Hepatocyte (in vitro differentiated cells): ENCODE data around the gene ST6GAL1. TPM values are rescaled to one million over a fixed set of nuclear protein-coding genes. Genes with fewer than 3 reads are reported as not detected.
A peak's percentile ranks its signal among the peaks of the same experiment; 100 is the strongest.

Source experiments
- DNase-seq: peaks from one replicate; pipeline ENCODE4 v3.0.0-alpha.2; 2016; ENCODE audit warnings: low spot score
- H2AFZ ChIP-seq: fragments of 200-600 bp; sonication (generic); 2 replicates; pipeline ENCODE4 v1.6.0; 2016; ENCODE audit warnings: antibody characterized with exemption, mild to moderate bottlenecking
- H3K27ac ChIP-seq: fragments of 200-600 bp; sonication (generic); 2 replicates; pipeline ENCODE4 v1.5.1; 2016; ENCODE audit warnings: mild to moderate bottlenecking
- H3K27me3 ChIP-seq: fragments of 200-600 bp; sonication (generic); 2 replicates; pipeline ENCODE4 v1.6.1; 2016
- H3K36me3 ChIP-seq: fragments of 200-600 bp; sonication (generic); replicated peaks from 2 replicates; pipeline ENCODE4 v1.5.1; 2016; ENCODE audit warnings: low read depth; ENCODE audit not compliant: insufficient read depth
- H3K4me1 ChIP-seq: fragments of 200-600 bp; sonication (generic); 2 replicates; pipeline ENCODE4 v1.5.1; 2016; ENCODE audit warnings: mild to moderate bottlenecking, moderate library complexity; ENCODE audit not compliant: insufficient read depth
- H3K4me2 ChIP-seq: fragments of 200-600 bp; sonication (generic); 2 replicates; pipeline ENCODE4 v1.6.0; 2016
- H3K4me3 ChIP-seq: fragments of 200-600 bp; sonication (generic); 2 replicates; pipeline ENCODE4 v1.5.1; 2016; ENCODE audit warnings: mild to moderate bottlenecking
- H3K79me2 ChIP-seq: fragments of 200-600 bp; sonication (generic); 2 replicates; pipeline ENCODE4 v1.6.0; 2017; ENCODE audit warnings: mild to moderate bottlenecking
- H3K9me2 ChIP-seq: fragments of 200-600 bp; sonication (generic); replicated peaks from 2 replicates; pipeline ENCODE4 v1.6.0; 2017; ENCODE audit warnings: mild to moderate bottlenecking; ENCODE audit not compliant: insufficient read depth
- H3K9me3 ChIP-seq: fragments of 200-600 bp; sonication (generic); 2 replicates; pipeline ENCODE4 v1.5.1; 2016; ENCODE audit warnings: low read depth, mild to moderate bottlenecking
- H4K20me1 ChIP-seq: fragments of 200-600 bp; sonication (generic); 2 replicates; pipeline ENCODE4 v1.6.0; 2016; ENCODE audit warnings: mild to moderate bottlenecking; ENCODE audit not compliant: insufficient read depth, poor library complexity, severe bottlenecking
- EZH2 ChIP-seq: fragments of 200-600 bp; sonication (generic); IDR thresholded peaks from 2 replicates; pipeline ENCODE4 v1.6.1; 2016; ENCODE audit warnings: antibody characterized with exemption, mild to moderate bottlenecking, borderline replicate concordance
- EZH2phosphoT487 ChIP-seq: fragments of 200-600 bp; sonication (generic); IDR thresholded peaks from one replicate; pipeline ENCODE4 v1.6.1; 2018; ENCODE audit warnings: antibody characterized with exemption, mild to moderate bottlenecking, low read depth, moderate library complexity; ENCODE audit not compliant: unreplicated experiment, severe bottlenecking
- WGBS: methylation state at CpG from one replicate; pipeline ENCODE4 v1.1.6; 2016; ENCODE audit warnings: low lambda C conversion rate; ENCODE audit errors: missing lambda C conversion rate; 5-methylcytosine and 5-hydroxymethylcytosine counted together
- polyA plus RNA-seq: library from polyadenylated mRNA; unstranded; fragments of >200 nt; fragmentation: Nextera tagmentation; extraction: Ambion mirVana; gene quantifications from 2 replicates; pipeline ENCODE4 v1.2.1, GENCODE V29; 2016
- total RNA-seq: library from RNA; depleted of rRNA; stranded (reverse); fragments of >200 nt; gene quantifications from 2 replicates; pipeline ENCODE4 v1.2.3, GENCODE V29; 2014
- TF ChIP-seq, protein P1 (sequence below): fragments of 200-600 bp; sonication (generic); IDR thresholded peaks from 2 replicates; pipeline ENCODE4 v1.5.1; 2016; ENCODE audit warnings: antibody characterized with exemption, mild to moderate bottlenecking; ENCODE audit not compliant: poor library complexity

The ST6GAL1 gene
- total and polyA plus RNA-seq, 2 experiments from 2014 or later: 57.5 to 109 TPM

DNA sequence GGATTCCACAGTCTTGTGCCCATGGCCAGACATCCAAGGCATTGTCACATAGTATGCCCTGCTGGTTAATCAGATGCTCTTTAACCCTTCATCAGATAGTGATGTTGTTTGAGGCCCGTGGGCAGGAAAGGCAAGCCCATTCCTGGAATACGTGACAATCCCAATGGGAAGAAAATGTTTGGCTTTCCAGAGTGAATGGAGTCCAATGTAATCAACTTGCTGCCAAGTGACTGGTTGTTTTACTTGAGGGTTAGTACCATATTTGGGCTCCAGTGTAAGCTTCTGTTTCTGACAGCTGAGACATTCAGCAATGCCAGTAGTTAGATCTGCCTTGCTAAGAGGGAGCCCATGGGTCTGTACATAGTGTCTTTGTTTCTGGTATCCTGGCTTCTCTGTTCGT is 177.7 kb downstream of the ST6GAL1 start:
- Histone ChIP-seq H3K27me3 (no peaks in the 10 kb centered on the region), H3K36me3 (no peaks in the 10 kb centered on the region), H3K9me3 (no peaks in the 10 kb centered on the region), H3K4me1 (no peaks in the 10 kb centered on the region), H4K20me1 (no peaks in the 10 kb centered on the region), H3K79me2 (no peaks in the 10 kb centered on the region), H3K4me3 (no peak overlapping the region), H2AFZ (no peak overlapping the region), H3K27ac (no peak overlapping the region), H3K9me2 (no peaks in the 10 kb centered on the region), H3K4me2 (no peak overlapping the region)
- no peak for DNase-seq
- TF ChIP-seq, protein P1, sequence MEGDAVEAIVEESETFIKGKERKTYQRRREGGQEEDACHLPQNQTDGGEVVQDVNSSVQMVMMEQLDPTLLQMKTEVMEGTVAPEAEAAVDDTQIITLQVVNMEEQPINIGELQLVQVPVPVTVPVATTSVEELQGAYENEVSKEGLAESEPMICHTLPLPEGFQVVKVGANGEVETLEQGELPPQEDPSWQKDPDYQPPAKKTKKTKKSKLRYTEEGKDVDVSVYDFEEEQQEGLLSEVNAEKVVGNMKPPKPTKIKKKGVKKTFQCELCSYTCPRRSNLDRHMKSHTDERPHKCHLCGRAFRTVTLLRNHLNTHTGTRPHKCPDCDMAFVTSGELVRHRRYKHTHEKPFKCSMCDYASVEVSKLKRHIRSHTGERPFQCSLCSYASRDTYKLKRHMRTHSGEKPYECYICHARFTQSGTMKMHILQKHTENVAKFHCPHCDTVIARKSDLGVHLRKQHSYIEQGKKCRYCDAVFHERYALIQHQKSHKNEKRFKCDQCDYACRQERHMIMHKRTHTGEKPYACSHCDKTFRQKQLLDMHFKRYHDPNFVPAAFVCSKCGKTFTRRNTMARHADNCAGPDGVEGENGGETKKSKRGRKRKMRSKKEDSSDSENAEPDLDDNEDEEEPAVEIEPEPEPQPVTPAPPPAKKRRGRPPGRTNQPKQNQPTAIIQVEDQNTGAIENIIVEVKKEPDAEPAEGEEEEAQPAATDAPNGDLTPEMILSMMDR: no peak
- no peak for TF ChIP-seq EZH2phosphoT487
- TF ChIP-seq EZH2: no peak
- WGBS: 85% methylated on average over 3 of the region's 3 CpGs

DNA sequence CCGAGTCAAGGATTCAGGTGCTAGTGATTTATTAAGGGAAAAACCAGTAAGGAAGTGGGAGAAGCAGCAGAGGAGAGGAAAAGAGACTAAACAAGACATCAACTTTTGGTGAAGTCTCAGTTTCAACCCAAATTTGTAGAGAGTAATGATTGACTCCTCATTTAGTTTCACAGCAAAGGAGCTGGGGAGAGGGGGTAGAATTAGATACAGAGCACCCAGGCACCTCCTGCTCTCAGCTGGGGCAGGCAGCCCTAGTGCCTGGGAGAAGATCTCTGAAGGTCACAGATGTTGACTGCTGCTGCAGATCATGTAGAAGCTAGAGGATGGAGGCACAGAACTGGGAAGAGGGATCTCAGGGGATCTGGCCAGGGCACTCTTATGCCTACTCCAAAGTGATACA is 179.8 kb downstream of the ST6GAL1 start:
- Histone ChIP-seq H3K27ac (no peak overlapping the region), H3K9me2 (no peaks in the 10 kb centered on the region), H3K4me1 (no peaks in the 10 kb centered on the region), H3K36me3 (no peaks in the 10 kb centered on the region), H3K79me2 (no peaks in the 10 kb centered on the region), H2AFZ (no peak overlapping the region), H3K4me3 (no peak overlapping the region), H3K4me2 (no peak overlapping the region), H4K20me1 (no peaks in the 10 kb centered on the region), H3K27me3 (no peaks in the 10 kb centered on the region), H3K9me3 (no peaks in the 10 kb centered on the region)
- no peak for TF ChIP-seq EZH2
- TF ChIP-seq EZH2phosphoT487: no peak
- TF ChIP-seq, protein P1: no peak
- DNase-seq: no peak
- WGBS: 86% methylated on average over 1 of the region's 1 CpG

DNA sequence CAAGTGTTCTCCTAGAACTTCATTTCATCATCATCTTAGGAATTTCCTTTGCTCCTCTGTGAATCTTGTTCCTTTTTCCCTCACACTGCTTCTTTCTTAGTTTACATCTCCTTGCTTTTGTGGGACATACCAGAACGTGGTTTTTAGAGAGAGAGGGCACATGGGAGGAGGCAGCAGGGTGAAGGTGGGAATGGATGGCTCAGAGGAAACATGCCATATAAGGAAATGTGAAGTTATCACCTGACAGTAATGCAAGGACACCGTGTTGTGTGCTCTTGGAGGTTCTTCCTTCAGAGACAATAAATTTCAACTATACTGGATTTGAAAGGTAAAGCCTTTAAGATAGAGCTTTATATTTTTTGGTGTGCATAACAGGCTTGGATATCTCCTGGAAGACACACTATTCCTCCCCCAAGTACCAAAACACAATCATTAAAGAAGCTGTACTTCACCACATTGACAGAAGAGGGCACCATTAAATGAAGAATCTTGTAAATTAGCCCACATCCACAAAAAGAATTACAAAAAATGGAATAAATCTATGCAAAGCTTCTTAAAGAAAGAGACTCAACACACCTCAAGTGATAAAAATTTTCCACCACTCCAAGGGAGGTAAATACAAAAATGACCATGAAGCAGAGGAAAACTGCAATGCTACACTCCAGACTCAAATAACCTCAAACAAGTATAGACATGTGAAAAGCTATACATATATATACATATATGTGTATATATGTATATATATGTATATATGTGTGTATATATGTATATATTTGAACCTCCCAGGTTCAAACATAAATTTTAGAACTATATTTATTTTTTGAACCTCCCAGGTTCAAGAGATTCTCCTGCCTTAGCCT is 182.8 kb downstream of the ST6GAL1 start:
- no peaks in the 10 kb centered on the region for H4K20me1 ChIP-seq
- no peak overlapping the region for H2AFZ ChIP-seq
- no peaks in the 10 kb centered on the region for H3K4me1 ChIP-seq
- no peaks in the 10 kb centered on the region for H3K36me3 ChIP-seq
- no peak overlapping the region for H3K4me3 ChIP-seq
- H3K9me3 ChIP-seq: no peaks in the 10 kb centered on the region
- no peak overlapping the region for H3K4me2 ChIP-seq
- TF ChIP-seq, protein P1: peak; percentile 58
- TF ChIP-seq EZH2phosphoT487: no peak
- H3K27ac ChIP-seq: no peak overlapping the region
- H3K79me2 ChIP-seq: no peaks in the 10 kb centered on the region
- no peaks in the 10 kb centered on the region for H3K9me2 ChIP-seq
- 38% methylated on average over 2 of the region's 2 CpGs for WGBS
- DNase-seq: peak; percentile 24
- H3K27me3 ChIP-seq: no peaks in the 10 kb centered on the region
